ACC112 (cell line): Measurements from ENCODE around the gene WAS.

Experiments
- H2AFZ ChIP-seq: fragments of 200-600 bp; sonication (generic); one replicate; pipeline ENCODE4 v1.6.0; 2017; ENCODE audit warnings: antibody characterized with exemption, low read length; ENCODE audit not compliant: unreplicated experiment
- H3K27ac ChIP-seq: fragments of 200-600 bp; sonication (generic); 2 replicates; pipeline ENCODE4 v1.5.1; 2014; ENCODE audit warnings: low read depth, mild to moderate bottlenecking, antibody characterized with exemption, low read length, moderate library complexity
- H3K27me3 ChIP-seq: fragments of 200-600 bp; sonication (generic); 2 replicates; pipeline ENCODE4 v1.6.1; 2014; ENCODE audit warnings: mild to moderate bottlenecking, antibody characterized with exemption, low read length, moderate library complexity, mixed read lengths; ENCODE audit not compliant: insufficient read depth
- H3K36me3 ChIP-seq: fragments of 200-600 bp; sonication (generic); 2 replicates; pipeline ENCODE4 v1.6.1; 2016; ENCODE audit warnings: mild to moderate bottlenecking, antibody characterized with exemption, low read length, moderate library complexity, mixed read lengths; ENCODE audit not compliant: insufficient read depth
- H3K4me1 ChIP-seq: fragments of 200-600 bp; sonication (generic); one replicate; pipeline ENCODE4 v1.6.1; 2016; ENCODE audit warnings: low read length, mixed read lengths; ENCODE audit not compliant: insufficient read depth, unreplicated experiment, control insufficient read depth
- H3K4me3 ChIP-seq: fragments of 200-600 bp; sonication (generic); 2 replicates; pipeline ENCODE4 v1.5.1; 2014; ENCODE audit warnings: mild to moderate bottlenecking, low read depth, low read length
- H3K79me2 ChIP-seq: fragments of 200-600 bp; sonication (generic); one replicate; pipeline ENCODE4 v1.6.0; 2016; ENCODE audit warnings: low read length; ENCODE audit not compliant: control insufficient read depth, unreplicated experiment, insufficient read depth

Gene WAS

GRCh38 chrX:48698306-48698705, 14.7 kb downstream of the WAS start:
- Histone ChIP-seq H3K79me2 (peaks cover 21% of the 10 kb centered on the region), H3K36me3 (no peaks in the 10 kb centered on the region; the same call in 1 of the 2 replicates), H2AFZ (no peak overlapping the region), H3K27ac (no peak overlapping the region), H3K4me3 (no peak overlapping the region), H3K27me3 (no peaks in the 10 kb centered on the region), H3K4me1 (peaks cover 21% of the 10 kb centered on the region)

GRCh38 chrX:48700246-48700645, 16.6 kb downstream of the WAS start:
- Histone ChIP-seq H3K4me3 (no peak overlapping the region), H3K27ac (no peak overlapping the region), H3K36me3 (no peaks in the 10 kb centered on the region; the same call in 1 of the 2 replicates), H3K4me1 (peaks cover 18% of the 10 kb centered on the region), H3K79me2 (peaks cover 21% of the 10 kb centered on the region), H3K27me3 (no peaks in the 10 kb centered on the region), H2AFZ (no peak overlapping the region)

GRCh38 chrX:48700951-48701653, 17.5 kb downstream of the WAS start:
- Histone ChIP-seq H3K4me3 (no peak overlapping the region), H3K27me3 (no peaks in the 10 kb centered on the region), H2AFZ (no peak overlapping the region), H3K4me1 (peaks cover 11% of the 10 kb centered on the region), H3K27ac (no peak overlapping the region), H3K36me3 (no peaks in the 10 kb centered on the region; the same call in 1 of the 2 replicates), H3K79me2 (peaks cover 21% of the 10 kb centered on the region)

- no peaks in the 10 kb centered on the region; the same call in 1 of the 2 replicates for H3K36me3 ChIP-seq
- H3K79me2 ChIP-seq: peaks cover 20% of the 10 kb centered on the region
- H3K27ac ChIP-seq: no peak overlapping the region
Measured at GRCh38 chrX:48702032-48702431, 18.4 kb downstream of the WAS start.

GRCh38 chrX:48702716-48703115, 19.1 kb downstream of the WAS start:
- no peaks in the 10 kb centered on the region; the same call in 1 of the 2 replicates for H3K36me3 ChIP-seq

More at GRCh38 chrX:48702032-48702431, 18.4 kb downstream of the WAS start:
- peaks cover 11% of the 10 kb centered on the region for H3K4me1 ChIP-seq
- no peak overlapping the region for H2AFZ ChIP-seq
- no peaks in the 10 kb centered on the region for H3K27me3 ChIP-seq
- H3K4me3 ChIP-seq: no peak overlapping the region

GRCh38 chrX:48703228-48703627, 19.6 kb downstream of the WAS start:
- Histone ChIP-seq H3K27me3 (no peaks in the 10 kb centered on the region), H2AFZ (no peak overlapping the region), H3K4me3 (no peak overlapping the region), H3K27ac (no peak overlapping the region), H3K79me2 (peaks cover 9% of the 10 kb centered on the region), H3K36me3 (no peaks in the 10 kb centered on the region; the same call in 1 of the 2 replicates), H3K4me1 (peaks cover 5% of the 10 kb centered on the region)

More at GRCh38 chrX:48702716-48703115, 19.1 kb downstream of the WAS start:
- Histone ChIP-seq H2AFZ (no peak overlapping the region), H3K27ac (no peak overlapping the region), H3K4me3 (no peak overlapping the region), H3K27me3 (no peaks in the 10 kb centered on the region), H3K79me2 (peaks cover 14% of the 10 kb centered on the region), H3K4me1 (peaks cover 10% of the 10 kb centered on the region)

GRCh38 chrX:48703642-48704481, 20.3 kb downstream of the WAS start:
- no peaks in the 10 kb centered on the region for H3K27me3 ChIP-seq
- peaks cover 4% of the 10 kb centered on the region for H3K79me2 ChIP-seq
- H3K27ac ChIP-seq: no peak overlapping the region
- H3K4me1 ChIP-seq: peaks cover 5% of the 10 kb centered on the region
- H3K36me3 ChIP-seq: no peaks in the 10 kb centered on the region; the same call in 1 of the 2 replicates
- H3K4me3 ChIP-seq: no peak overlapping the region
- H2AFZ ChIP-seq: no peak overlapping the region

GRCh38 chrX:48705871-48706270, 22.3 kb downstream of the WAS start:
- no peak overlapping the region for H3K27ac ChIP-seq
- no peaks in the 10 kb centered on the region for H3K79me2 ChIP-seq
- H3K27me3 ChIP-seq: no peaks in the 10 kb centered on the region
- no peaks in the 10 kb centered on the region; the same call in 1 of the 2 replicates for H3K36me3 ChIP-seq
- H3K4me1 ChIP-seq: peaks cover 3% of the 10 kb centered on the region
- H3K4me3 ChIP-seq: no peak overlapping the region
- no peak overlapping the region for H2AFZ ChIP-seq

- H3K36me3 ChIP-seq: no peaks in the 10 kb centered on the region
- H3K27ac ChIP-seq: 0 out of 2 replicates have a peak overlapping the region, but pooled peaks have one; percentile 16
- H2AFZ ChIP-seq: no peak overlapping the region
- peaks cover 7% of the 10 kb centered on the region for H3K4me1 ChIP-seq
- no peaks in the 10 kb centered on the region for H3K27me3 ChIP-seq
- no peak overlapping the region for H3K4me3 ChIP-seq
- H3K79me2 ChIP-seq: no peaks in the 10 kb centered on the region
Measured at GRCh38 chrX:48709522-48710112, 26.0 kb downstream of the WAS start.

GRCh38 chrX:48711162-48711928, 27.7 kb downstream of the WAS start:
- Histone ChIP-seq H3K36me3 (no peaks in the 10 kb centered on the region), H3K27me3 (no peaks in the 10 kb centered on the region), H3K4me1 (peaks cover 17% of the 10 kb centered on the region), H3K27ac (no peak overlapping the region), H3K4me3 (no peak overlapping the region), H2AFZ (no peak overlapping the region), H3K79me2 (no peaks in the 10 kb centered on the region)
